CD4-positive, alpha-beta T cell treated with Interleukin-15 for 4 hours (primary cell): Measurements from ENCODE around the gene FBXW10B.
"Not testable (repeated sequence)": the region's sequence is repeated elsewhere in the genome, so short reads cannot be mapped to it uniquely, and the experiment has no call there.

Experiments used
- DNase-seq: peaks from one replicate; pipeline ENCODE4 v3.0.0-alpha.2; 2020; ENCODE audit warnings: low spot score

FBXW10B gene

GRCh38 chr17:15619331-15620058 lies at the start of gene FBXW10B:
Gene FBXW10B (minus strand): TSS chr17:15619704. CDS start chr17:15619512, 192 bp downstream.
- not testable (repeated sequence) for DNase-seq

- DNase-seq: no peak
These were observed 44.2 kb upstream of the FBXW10B start for GRCh38 chr17:15663691-15664090.

- no peak for DNase-seq
These were observed 43.7 kb upstream of the FBXW10B start for GRCh38 chr17:15663176-15663575.

GRCh38 chr17:15662681-15663080 lies 43.2 kb upstream of the FBXW10B start:
- DNase-seq: no peak

- DNase-seq: no peak
These were observed 40.6 kb upstream of the FBXW10B start for GRCh38 chr17:15660077-15660476.

GRCh38 chr17:15659663-15660062 lies 40.2 kb upstream of the FBXW10B start:
- DNase-seq: no peak

GRCh38 chr17:15659236-15659635 lies 39.7 kb upstream of the FBXW10B start:
- no peak for DNase-seq

GRCh38 chr17:15658296-15658695 lies 38.8 kb upstream of the FBXW10B start:
- no peak for DNase-seq

GRCh38 chr17:15657868-15658267 lies 38.4 kb upstream of the FBXW10B start:
- no peak for DNase-seq

GRCh38 chr17:15654886-15655561 lies 35.5 kb upstream of the FBXW10B start:
- DNase-seq: no peak

- DNase-seq: not testable (repeated sequence)
These were observed 34.9 kb upstream of the FBXW10B start for GRCh38 chr17:15654401-15654800.

GRCh38 chr17:15652960-15653359 lies 33.5 kb upstream of the FBXW10B start:
- DNase-seq: no peak

GRCh38 chr17:15651583-15652110 lies 32.1 kb upstream of the FBXW10B start:
- DNase-seq: peak; percentile 21

GRCh38 chr17:15650741-15651582 lies 31.5 kb upstream of the FBXW10B start:
- DNase-seq: no peak

GRCh38 chr17:15649861-15650421 lies 30.4 kb upstream of the FBXW10B start:
- DNase-seq: no peak

- no peak for DNase-seq
These were observed 28.9 kb upstream of the FBXW10B start for GRCh38 chr17:15648386-15648785.

- not testable (repeated sequence) for DNase-seq
These were observed 26.4 kb upstream of the FBXW10B start for GRCh38 chr17:15645942-15646312.

GRCh38 chr17:15645099-15645941 lies 25.8 kb upstream of the FBXW10B start:
- DNase-seq: not testable (repeated sequence)

GRCh38 chr17:15642505-15643251 lies 23.2 kb upstream of the FBXW10B start:
- not testable (repeated sequence) for DNase-seq

GRCh38 chr17:15642014-15642413 lies 22.5 kb upstream of the FBXW10B start:
- not testable (repeated sequence) for DNase-seq
